A673 (cell line): ENCODE data around the gene ZNF681. TPM values are rescaled to one million over a fixed set of nuclear protein-coding genes. Genes with fewer than 3 reads are reported as not detected.

Experiments used
- BruUV-seq: library from RNA; stranded (reverse); fragments of 400-500 nt; replicated peaks from 2 replicates; lab custom pipeline; 2021; lab: Mats Ljungman, UMichigan
- CTCF ChIA-PET: fragments of 300-600 bp; sonication (Branson Sonifier 250); formaldehyde crosslinking; loops from one replicate; lab custom pipeline; 2022; ENCODE audit warnings: antibody characterized with exemption; lab: Charles Lee
- POLR2A ChIA-PET: fragments of 300-600 bp; sonication (Branson Sonifier 250); formaldehyde crosslinking; loops from one replicate; lab custom pipeline; 2022; ENCODE audit warnings: antibody characterized with exemption; ENCODE audit not compliant: low non-redundant PET; lab: Charles Lee
- DNase-seq: peaks from one replicate; pipeline ENCODE4 v3.0.0-alpha.2; 2015; ENCODE audit warnings: low spot score
- H3K27ac ChIP-seq: fragments of 200-600 bp; sonication (generic); 2 replicates; pipeline ENCODE4 v1.5.1; 2016; ENCODE audit warnings: mixed run types, low read depth, mild to moderate bottlenecking, mixed read lengths, antibody characterized with exemption, low read length; ENCODE audit not compliant: poor library complexity, severe bottlenecking
- H3K27me3 ChIP-seq: fragments of 200-600 bp; sonication (generic); replicated peaks from 2 replicates; pipeline ENCODE4 v1.6.1; 2017; ENCODE audit warnings: mixed run types, low read depth, mild to moderate bottlenecking, mixed read lengths, antibody characterized with exemption, low read length; ENCODE audit not compliant: insufficient read depth, poor library complexity
- H3K36me3 ChIP-seq: fragments of 200-600 bp; sonication (generic); 2 replicates; pipeline ENCODE4 v1.6.1; 2016; ENCODE audit warnings: mixed run types, mild to moderate bottlenecking, mixed read lengths, antibody characterized with exemption, low read length; ENCODE audit not compliant: insufficient read depth, poor library complexity, severe bottlenecking
- H3K4me1 ChIP-seq: fragments of 200-600 bp; sonication (generic); 2 replicates; pipeline ENCODE4 v1.6.1; 2017; ENCODE audit warnings: mixed run types, mild to moderate bottlenecking, mixed read lengths, antibody characterized with exemption, low read length; ENCODE audit not compliant: insufficient read depth, poor library complexity, severe bottlenecking
- H3K4me3 ChIP-seq: fragments of 200-600 bp; sonication (generic); 2 replicates; pipeline ENCODE4 v1.5.1; 2016; ENCODE audit warnings: low read depth, mixed run types, mild to moderate bottlenecking, mixed read lengths, low read length; ENCODE audit not compliant: poor library complexity, severe bottlenecking
- H3K9me3 ChIP-seq: fragments of 200-600 bp; sonication (generic); 2 replicates; pipeline ENCODE4 v1.6.1; 2016; ENCODE audit warnings: mixed run types, low read depth, mild to moderate bottlenecking, mixed read lengths, antibody characterized with exemption, low read length; ENCODE audit not compliant: poor library complexity, severe bottlenecking
- CTCF ChIP-seq: fragments of 300-800, 200-600 bp; sonication (generic); conservative IDR thresholded peaks from 2 replicates; pipeline ENCODE4 v1.5.1; 2017; ENCODE audit warnings: low read depth, mild to moderate bottlenecking, antibody characterized with exemption, low read length, moderate library complexity, mixed read lengths
- EZH2 ChIP-seq: fragments of 200-600 bp; sonication (generic); IDR thresholded peaks from 2 replicates; pipeline ENCODE4 v1.6.1; 2017; ENCODE audit warnings: borderline replicate concordance, low read depth, mild to moderate bottlenecking, mixed read lengths, antibody characterized with exemption, low read length; ENCODE audit not compliant: poor library complexity, severe bottlenecking
- intact Hi-C: fragments of 100-400 bp; cut with micrococcal nuclease; formaldehyde crosslinking; loops from one replicate; pipeline ENCODE4 v1.10.0; 2022; ENCODE audit not compliant: unreplicated experiment
- total RNA-seq: library from RNA; stranded (reverse); gene quantifications from 2 replicates; pipeline ENCODE4 v1.2.3, GENCODE V29; 2021

Gene ZNF681
- total RNA-seq, 1 experiment from 2014 or later, result 0.15 TPM

GRCh38 chr19:23799321-23799720 is 40.6 kb upstream of the ZNF681 start:
- no TSS peak for BruUV-seq
- no peak for TF ChIP-seq CTCF
- TF ChIP-seq EZH2, result no peak
- Histone ChIP-seq H3K4me3 (no peak overlapping the region), H3K27ac (no peak overlapping the region), H3K4me1 (no peaks in the 10 kb centered on the region), H3K36me3 (no peaks in the 10 kb centered on the region), H3K9me3 (peaks cover 22% of the 10 kb centered on the region), H3K27me3 (no peaks in the 10 kb centered on the region)
- intact Hi-C loops, result no loop called here
- no peak for DNase-seq
- ChIA-PET POLR2A (no interaction called here), CTCF (no interaction called here)

- Histone ChIP-seq H3K36me3 (no peaks in the 10 kb centered on the region), H3K27ac (no peak overlapping the region), H3K4me3 (no peak overlapping the region), H3K27me3 (no peaks in the 10 kb centered on the region), H3K9me3 (peaks cover 34% of the 10 kb centered on the region), H3K4me1 (no peaks in the 10 kb centered on the region)
- POLR2A ChIA-PET, result no interaction called here
- intact Hi-C loops, result no loop called here
- no TSS peak for BruUV-seq
- CTCF ChIA-PET, result no interaction called here
- TF ChIP-seq EZH2 (no peak), CTCF (no peak)
- DNase-seq, result no peak
These were observed 36.8 kb upstream of the ZNF681 start for GRCh38 chr19:23795462-23795861.

GRCh38 chr19:23792784-23793183 is 34.1 kb upstream of the ZNF681 start:
- Histone ChIP-seq H3K27ac (no peak overlapping the region), H3K36me3 (no peaks in the 10 kb centered on the region), H3K27me3 (no peaks in the 10 kb centered on the region), H3K4me1 (no peaks in the 10 kb centered on the region), H3K9me3 (peaks cover 41% of the 10 kb centered on the region), H3K4me3 (no peak overlapping the region)
- intact Hi-C loops, result no loop called here
- POLR2A ChIA-PET, result no interaction called here
- TF ChIP-seq EZH2 (no peak), CTCF (no peak)
- no TSS peak for BruUV-seq
- DNase-seq, result no peak
- CTCF ChIA-PET, result no interaction called here
